K562 (cell line): ENCODE measurements around the gene JPH3. TPM values are rescaled to one million over a fixed set of nuclear protein-coding genes. Genes with fewer than 3 reads are reported as not detected.

Experiments
- ATAC-seq: fragments of 200-7000 bp; cut with Tn5 transposase; 3 replicates; pipeline ENCODE4 v1.9.1; 2020; ENCODE audit warnings: moderate library complexity
- BruUV-seq: library from RNA; stranded (reverse); fragments of 400-500 nt; replicated peaks from 2 replicates; lab custom pipeline; 2021; lab: Mats Ljungman, UMichigan
- CTCF ChIA-PET: fragments of 300-600 bp; formaldehyde crosslinking; extraction: SDS; loops from one replicate; lab custom pipeline; 2021; ENCODE audit warnings: low intra/inter-chr PET ratio; lab: Yijun Ruan, JAX
- POLR2A ChIA-PET: fragments of 300-600, 350-650 bp; sonication (Branson Sonifier 250); formaldehyde crosslinking; extraction: SDS; loops from one replicate; lab custom pipeline; 2021; ENCODE audit warnings: antibody characterized with exemption, inconsistent platforms; lab: Yijun Ruan, JAX
- DNase-seq, 4 experiments: peaks; one replicate each; pipeline versions ENCODE4 v3.0.0 to v3.0.0-alpha.2; 2011 to 2018; ENCODE audit warnings: low spot score in 3 of 4, mixed read lengths in 3 of 4; ENCODE audit errors: extremely low read depth in 1 of 4
- FAIRE-seq: peaks from 2 replicates; lab custom pipeline; 2011; peaks lifted over from hg19 to GRCh38; lab: Jason Lieb, UNC
- H2AFZ ChIP-seq: 2 replicates; pipeline ENCODE4 v1.6.0; 2011; ENCODE audit warnings: low read depth, low read length, control low read depth, inconsistent platforms
- H3K27ac ChIP-seq: fragments of 200-600 bp; 3 replicates; pipeline ENCODE4 v1.8.0; 2011; ENCODE audit warnings: low read depth, mild to moderate bottlenecking, control low read depth, inconsistent platforms, low read length, moderate library complexity, mixed read lengths; ENCODE audit errors: extremely low read depth
- H3K27me3 ChIP-seq, 2 experiments: fragments of 300-600 bp in 1 of 2; 2 replicates in 1 of 2; 3 replicates in 1 of 2; pipeline versions ENCODE4 v1.6.0 to v1.8.0; 2011; ENCODE audit warnings: inconsistent platforms in 2 of 2, low read length in 2 of 2, mild to moderate bottlenecking in 1 of 2, mixed read lengths in 1 of 2, moderate library complexity in 1 of 2; ENCODE audit not compliant: control insufficient read depth in 2 of 2, insufficient read depth in 2 of 2
- H3K36me3 ChIP-seq: fragments of 300-600 bp; 3 replicates; pipeline ENCODE4 v1.8.0; 2011; ENCODE audit warnings: mild to moderate bottlenecking, low read length, inconsistent platforms; ENCODE audit not compliant: control insufficient read depth, insufficient read depth
- H3K4me1 ChIP-seq, 2 experiments: fragments of 200-600 bp in 1 of 2; replicated peaks in 1 of 2; 2 replicates in 1 of 2; 3 replicates in 1 of 2; pipeline versions ENCODE4 v1.5.1 to v1.8.0; 2011; ENCODE audit warnings: inconsistent platforms in 2 of 2, low read length in 2 of 2, mild to moderate bottlenecking in 1 of 2, mixed read lengths in 1 of 2, moderate library complexity in 1 of 2; ENCODE audit not compliant: control insufficient read depth in 2 of 2, insufficient read depth in 2 of 2
- H3K4me2 ChIP-seq: 2 replicates; pipeline ENCODE4 v1.6.1; 2011; ENCODE audit warnings: low read length, control low read depth, inconsistent platforms, mixed read lengths; ENCODE audit not compliant: insufficient read depth
- H3K4me3 ChIP-seq: fragments of 200-600 bp; sonication (generic), shearing (Covaris generic); 2 replicates; pipeline ENCODE4 v1.5.1; 2016; ENCODE audit warnings: control low read depth, inconsistent platforms
- H3K79me2 ChIP-seq: fragments of 200-600 bp; 3 replicates; pipeline ENCODE4 v1.8.0; 2011; ENCODE audit warnings: low read length, inconsistent platforms; ENCODE audit not compliant: control insufficient read depth, insufficient read depth
- H3K9ac ChIP-seq, 2 experiments: 2 replicates each; pipeline versions ENCODE4 v1.6.0 to v1.6.1; 2011; ENCODE audit warnings: low read depth in 2 of 2, low read length in 2 of 2, control low read depth in 1 of 2, inconsistent platforms in 1 of 2, mild to moderate bottlenecking in 1 of 2, mixed read lengths in 1 of 2; ENCODE audit not compliant: insufficient read depth in 1 of 2
- H3K9me1 ChIP-seq: one replicate; pipeline ENCODE4 v1.6.0; 2011; ENCODE audit warnings: inconsistent platforms, mild to moderate bottlenecking, low read length, moderate library complexity; ENCODE audit not compliant: control insufficient read depth, insufficient read depth
- H3K9me3 ChIP-seq: replicated peaks from 2 replicates; pipeline ENCODE4 v1.5.1; 2011; ENCODE audit warnings: low read depth, low read length, inconsistent platforms; ENCODE audit not compliant: control insufficient read depth, insufficient read depth
- H4K20me1 ChIP-seq: replicated peaks from 2 replicates; pipeline ENCODE4 v1.6.1; 2011; ENCODE audit warnings: low read length, inconsistent platforms, mixed read lengths; ENCODE audit not compliant: control insufficient read depth, insufficient read depth
- DIDO1 ChIP-seq: fragments of 450-650 bp; IDR thresholded peaks from 2 replicates; pipeline ENCODE4 v1.6.1; 2016; ENCODE audit warnings: low read depth, missing biosample characterization, missing genetic modification characterization
- EGR1 ChIP-seq: fragments of 450-650 bp; conservative IDR thresholded peaks from 2 replicates; pipeline ENCODE4 v1.6.1; 2017; ENCODE audit warnings: mild to moderate bottlenecking
- ETV1 ChIP-seq: fragments of 450-650 bp; conservative IDR thresholded peaks from 2 replicates; pipeline ENCODE4 v1.6.1; 2016; ENCODE audit warnings: missing genetic modification characterization, control low read depth, low read depth, missing compliant biosample characterization
- FOXK2 ChIP-seq, 2 experiments: fragments of 450-650 bp; IDR thresholded peaks in 1 of 2; conservative IDR thresholded peaks in 1 of 2; 2 replicates each; pipeline ENCODE4 v1.6.1; 2016; ENCODE audit warnings: low read depth in 2 of 2, mild to moderate bottlenecking in 1 of 2
- HOXB6 ChIP-seq: fragments of 250-450 bp; sonication (Bioruptor Pico); IDR thresholded peaks from 2 replicates; pipeline ENCODE4 v1.5.1; 2022; ENCODE audit warnings: mild to moderate bottlenecking, borderline replicate concordance
- PHB ChIP-seq: fragments of 250-450 bp; sonication (Bioruptor Pico); IDR thresholded peaks from 2 replicates; pipeline ENCODE4 v1.5.0; 2021
- POLR2G ChIP-seq: fragments of 200-400 bp; formaldehyde crosslinking; IDR thresholded peaks from 2 replicates; pipeline ENCODE4 v1.6.1; 2017; ENCODE audit warnings: low read depth, mild to moderate bottlenecking, antibody characterized with exemption, low read length, moderate library complexity
- SMARCA4 ChIP-seq: fragments of 450-650 bp; IDR thresholded peaks from 2 replicates; pipeline ENCODE4 v1.6.1; 2016
- TCF7 ChIP-seq: sonication (generic); IDR thresholded peaks from 2 replicates; pipeline ENCODE4 v1.6.1; 2016; ENCODE audit warnings: antibody characterized with exemption, borderline replicate concordance
- TGIF2 ChIP-seq: sonication (generic); formaldehyde crosslinking; IDR thresholded peaks from 2 replicates; pipeline ENCODE4 v1.8.1; 2022; ENCODE audit warnings: mild to moderate bottlenecking, missing genetic modification reagents, moderate library complexity
- XRCC4 ChIP-seq: IDR thresholded peaks from one replicate; pipeline ENCODE4 v1.6.1; 2011; ENCODE audit not compliant: insufficient read depth, insufficient read length; ENCODE audit errors: extremely low read depth
- ZFPM2 ChIP-seq: fragments of 250-450 bp; sonication (Bioruptor Pico); IDR thresholded peaks from 2 replicates; pipeline ENCODE4 v1.5.1; 2022; ENCODE audit warnings: mild to moderate bottlenecking
- ZNF24 ChIP-seq: fragments of 450-650 bp; IDR thresholded peaks from 2 replicates; pipeline ENCODE4 v1.6.1; 2016
- ZNF551 ChIP-seq: fragments of 250-450 bp; sonication (Bioruptor Pico); IDR thresholded peaks from 2 replicates; pipeline ENCODE4 v1.5.0; 2021; ENCODE audit warnings: mild to moderate bottlenecking, moderate library complexity
- ZNF583 ChIP-seq: fragments of 250-450 bp; sonication (Bioruptor Pico); IDR thresholded peaks from 2 replicates; pipeline ENCODE4 v1.4.0; 2020
- WGBS: fragments of 100-300 bp; shearing (Covaris generic); methylation state at CpG from one replicate; pipeline ENCODE4 v1.1.6; 2016; ENCODE audit warnings: low coverage, mixed read lengths; ENCODE audit not compliant: insufficient coverage; ENCODE audit errors: missing lambda C conversion rate; 5-methylcytosine and 5-hydroxymethylcytosine counted together
- in situ Hi-C: fragments of 300-500 bp; cut with MboI; formaldehyde crosslinking; loops from 4 replicates; pipeline ENCODE4 v1.15.0; 2018; ENCODE audit warnings: inconsistent platforms, mixed read lengths
- intact Hi-C: fragments of 100-400 bp; cut with micrococcal nuclease; formaldehyde crosslinking; loops from 2 replicates; pipeline ENCODE4 v1.14.2; 2022
- polyA plus RNA-seq, 8 experiments: library from polyadenylated mRNA; depleted of rRNA in 4 of 8; stranded (reverse) in 5 of 8; unstranded in 3 of 8; fragments of >200 nt; fragmentation: Nextera tagmentation in 2 of 8; fragmentation: Illumina TruSeq in 1 of 8; extraction: Ambion mirVana in 2 of 8; extraction: Trizol in 1 of 8; gene quantifications; 2 replicates each; pipeline versions ENCODE4 v1.2.1 to v1.2.3, GENCODE V29; 2011 to 2014; ENCODE audit warnings: inconsistent platforms in 1 of 8, missing spikeins in 1 of 8
- total RNA-seq, 7 experiments: library from RNA; depleted of rRNA in 6 of 7; stranded (reverse); fragments of >200 nt in 6 of 7; fragmentation: Illumina TruSeq in 2 of 7; extraction: Trizol in 2 of 7; gene quantifications; 2 replicates each; pipeline versions ENCODE4 v1.2.1 to v1.2.3, GENCODE V29; 2011 to 2021; ENCODE audit warnings: low replicate concordance in 1 of 7
- TF ChIP-seq, protein P1 (sequence below): fragments of 250-450 bp; sonication (Bioruptor Pico); IDR thresholded peaks from 2 replicates; pipeline ENCODE4 v1.8.0; 2022; ENCODE audit warnings: inconsistent platforms
- TF ChIP-seq, protein P2 (sequence below): sonication (generic); formaldehyde crosslinking; IDR thresholded peaks from 2 replicates; pipeline ENCODE4 v1.8.1; 2022; ENCODE audit warnings: missing genetic modification reagents

JPH3 gene
- total and polyA plus RNA-seq, 9 of the 15 experiments (the other 6 are each of a cell fraction or from before 2014, with no cell fraction given) = 0.01 TPM; not detected in 8

DNA sequence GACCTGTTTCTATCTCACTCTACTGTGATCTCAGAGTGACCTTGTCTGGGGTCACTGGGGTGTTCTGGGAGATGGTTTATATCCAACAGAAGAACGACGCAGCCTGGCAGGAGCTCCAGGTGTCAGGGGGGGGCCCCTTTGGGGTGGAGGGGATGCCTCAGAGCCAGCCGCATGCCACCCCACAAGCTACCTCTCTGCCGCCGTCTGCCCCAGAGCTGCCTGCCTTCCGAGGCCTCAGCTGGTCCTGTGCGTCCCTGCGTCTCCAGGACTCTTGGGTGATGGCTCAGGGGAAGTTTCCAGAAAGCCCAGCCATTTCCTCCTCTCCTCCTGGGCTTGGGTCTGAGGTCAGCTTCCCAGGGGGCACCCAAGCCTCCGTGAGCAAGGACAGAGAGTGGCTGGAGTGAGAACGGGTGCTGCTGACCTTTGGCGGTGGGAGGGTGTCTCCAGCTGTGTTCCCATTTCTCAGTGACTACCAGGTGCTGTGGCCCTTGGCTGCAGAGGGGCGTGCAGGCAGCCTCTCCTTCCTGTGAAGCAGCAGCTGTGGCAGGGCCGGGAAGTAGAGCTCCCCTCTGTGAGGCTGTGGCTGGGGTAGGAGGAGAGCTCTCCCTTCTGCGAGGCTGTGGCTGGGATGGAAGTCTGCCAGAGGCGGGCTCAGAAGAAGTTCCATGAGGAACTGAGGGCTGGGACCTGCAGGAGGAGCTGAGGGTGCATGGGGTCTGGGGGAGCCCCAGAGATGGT is 19.8 kb downstream of the JPH3 start:
- BruUV-seq = no TSS peak
- POLR2A ChIA-PET = interaction anchor here (0.5 to 0.8 kb wide), 3 partner anchors 46 to 1065 kb away, joined by 3 read pairs; no protein-coding TSS in a partner anchor
- WGBS = 1% methylated on average over 14 of the region's 15 CpGs

More for the DNA sequence above, 19.8 kb downstream of the JPH3 start:
- Histone ChIP-seq H3K27ac (no peak overlapping the region), H3K79me2 (no peaks in the 10 kb centered on the region), H3K4me2 (no peak overlapping the region), H2AFZ (no peak overlapping the region), H3K36me3 (no peaks in the 10 kb centered on the region), H3K27me3 (peaks cover 34 to 77% of the 10 kb centered on the region in 2 experiments), H3K4me1 (peaks cover 0 to 8% of the 10 kb centered on the region in 2 experiments; a peak in 1 of 5 replicates), H3K4me3 (no peak overlapping the region), H3K9ac (no peak overlapping the region), H4K20me1 (peaks cover 8% of the 10 kb centered on the region; the same call in 1 of the 2 replicates), H3K9me1 (peaks cover 2% of the 10 kb centered on the region), H3K9me3 (no peaks in the 10 kb centered on the region)
- ATAC-seq (no peak; the same call in 2 of the 3 replicates), FAIRE-seq (no peak), DNase-seq (no peak)
- CTCF ChIA-PET = no interaction called here
- TF ChIP-seq XRCC4 (no peak), SMARCA4 (no peak), EGR1 (no peak), ZNF583 (CRISPR knock-in tag) (no peak), PHB (CRISPR knock-in tag) (no peak), ZNF24 (no peak), DIDO1 (tag) (no peak), ZNF551 (CRISPR knock-in tag) (no peak), TCF7 (no peak), ETV1 (tag) (no peak), FOXK2 (conservative IDR thresholded peaks at IDR 0.05 in 1 of 2, IDR thresholded peaks at IDR 0.05 in 1 of 2; ENCODE audit: low read depth in 2 of 2) (no peak), HOXB6 (CRISPR knock-in tag) (no peak), ZFPM2 (CRISPR knock-in tag) (no peak), POLR2G (no peak), TGIF2 (CRISPR knock-in tag) (no peak)
- TF ChIP-seq, protein P1, sequence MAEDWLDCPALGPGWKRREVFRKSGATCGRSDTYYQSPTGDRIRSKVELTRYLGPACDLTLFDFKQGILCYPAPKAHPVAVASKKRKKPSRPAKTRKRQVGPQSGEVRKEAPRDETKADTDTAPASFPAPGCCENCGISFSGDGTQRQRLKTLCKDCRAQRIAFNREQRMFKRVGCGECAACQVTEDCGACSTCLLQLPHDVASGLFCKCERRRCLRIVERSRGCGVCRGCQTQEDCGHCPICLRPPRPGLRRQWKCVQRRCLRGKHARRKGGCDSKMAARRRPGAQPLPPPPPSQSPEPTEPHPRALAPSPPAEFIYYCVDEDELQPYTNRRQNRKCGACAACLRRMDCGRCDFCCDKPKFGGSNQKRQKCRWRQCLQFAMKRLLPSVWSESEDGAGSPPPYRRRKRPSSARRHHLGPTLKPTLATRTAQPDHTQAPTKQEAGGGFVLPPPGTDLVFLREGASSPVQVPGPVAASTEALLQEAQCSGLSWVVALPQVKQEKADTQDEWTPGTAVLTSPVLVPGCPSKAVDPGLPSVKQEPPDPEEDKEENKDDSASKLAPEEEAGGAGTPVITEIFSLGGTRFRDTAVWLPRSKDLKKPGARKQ (CRISPR knock-in tag) = no peak
- TF ChIP-seq, protein P2, sequence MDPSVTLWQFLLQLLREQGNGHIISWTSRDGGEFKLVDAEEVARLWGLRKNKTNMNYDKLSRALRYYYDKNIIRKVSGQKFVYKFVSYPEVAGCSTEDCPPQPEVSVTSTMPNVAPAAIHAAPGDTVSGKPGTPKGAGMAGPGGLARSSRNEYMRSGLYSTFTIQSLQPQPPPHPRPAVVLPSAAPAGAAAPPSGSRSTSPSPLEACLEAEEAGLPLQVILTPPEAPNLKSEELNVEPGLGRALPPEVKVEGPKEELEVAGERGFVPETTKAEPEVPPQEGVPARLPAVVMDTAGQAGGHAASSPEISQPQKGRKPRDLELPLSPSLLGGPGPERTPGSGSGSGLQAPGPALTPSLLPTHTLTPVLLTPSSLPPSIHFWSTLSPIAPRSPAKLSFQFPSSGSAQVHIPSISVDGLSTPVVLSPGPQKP = no peak
- intact Hi-C loops (no loop called here), in situ Hi-C loops (no loop called here)
